ENCODE results near the gene CHAF1A. TPM values are rescaled to one million over a fixed set of nuclear protein-coding genes. Genes with fewer than 3 reads are reported as not detected.

Gene CHAF1A
- total RNA-seq, 4 donors from 2014 or later = 2.4 to 11.9 (median 7.4) TPM

DNA sequence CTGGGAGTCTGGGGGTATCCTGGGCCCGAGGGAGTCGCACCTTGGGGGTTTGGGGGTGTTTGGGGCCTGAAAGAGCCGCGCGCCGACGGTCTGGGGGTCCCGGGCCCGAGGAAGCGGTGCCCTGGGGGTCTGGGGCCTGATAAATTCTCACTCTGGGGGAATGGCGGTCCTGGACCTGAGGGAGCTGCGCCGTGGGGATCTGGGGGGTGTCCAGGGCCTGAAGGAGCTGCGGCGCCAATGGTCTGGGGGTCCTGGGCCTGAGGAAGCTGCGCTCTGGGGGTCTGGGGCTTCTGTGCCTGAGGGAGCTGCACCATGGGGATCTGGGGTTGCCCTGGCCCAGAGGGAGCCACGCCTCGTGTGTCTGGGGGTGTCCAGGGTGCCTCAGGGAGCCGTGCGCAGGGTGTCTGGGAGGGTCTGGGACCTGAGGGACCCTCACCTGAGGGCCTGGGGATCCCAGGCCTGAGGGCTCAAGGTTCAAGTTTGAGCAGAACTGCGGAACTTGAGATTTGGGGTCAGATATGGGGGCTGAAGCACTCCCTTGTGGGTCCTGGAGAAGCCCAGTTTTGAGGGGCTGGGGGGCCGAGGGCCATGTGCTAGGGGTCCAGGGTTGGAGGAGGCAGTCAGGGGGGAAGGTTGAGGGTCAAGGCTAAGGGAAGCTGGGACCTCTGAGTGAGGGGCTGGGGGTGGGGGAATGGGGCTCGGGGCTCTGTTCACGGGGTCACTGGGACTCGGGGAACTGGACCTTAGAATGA is 70.7 kb downstream of the CHAF1A start:
- Histone ChIP-seq H3K4me3 (peak overlapping the region; percentile 68 to 98), H3K27ac (peak overlapping the region in 2 of 4 donors; percentile 80 to 87), H3K9me3 (no peaks in the 10 kb centered on the region), H3K4me1 (peaks cover 3 to 35% (median 20%) of the 10 kb centered on the region in 3 donors), H3K36me3 (peaks cover 0 to 32% of the 10 kb centered on the region in 2 donors), H3K27me3 (no peaks in the 10 kb centered on the region)
- 30 to 42% methylated on average over 2 to 3 of the region's 25 CpGs for WGBS, 2 donors (ENCODE audit: low coverage in 1 of 2)
- TF ChIP-seq, protein P1, sequence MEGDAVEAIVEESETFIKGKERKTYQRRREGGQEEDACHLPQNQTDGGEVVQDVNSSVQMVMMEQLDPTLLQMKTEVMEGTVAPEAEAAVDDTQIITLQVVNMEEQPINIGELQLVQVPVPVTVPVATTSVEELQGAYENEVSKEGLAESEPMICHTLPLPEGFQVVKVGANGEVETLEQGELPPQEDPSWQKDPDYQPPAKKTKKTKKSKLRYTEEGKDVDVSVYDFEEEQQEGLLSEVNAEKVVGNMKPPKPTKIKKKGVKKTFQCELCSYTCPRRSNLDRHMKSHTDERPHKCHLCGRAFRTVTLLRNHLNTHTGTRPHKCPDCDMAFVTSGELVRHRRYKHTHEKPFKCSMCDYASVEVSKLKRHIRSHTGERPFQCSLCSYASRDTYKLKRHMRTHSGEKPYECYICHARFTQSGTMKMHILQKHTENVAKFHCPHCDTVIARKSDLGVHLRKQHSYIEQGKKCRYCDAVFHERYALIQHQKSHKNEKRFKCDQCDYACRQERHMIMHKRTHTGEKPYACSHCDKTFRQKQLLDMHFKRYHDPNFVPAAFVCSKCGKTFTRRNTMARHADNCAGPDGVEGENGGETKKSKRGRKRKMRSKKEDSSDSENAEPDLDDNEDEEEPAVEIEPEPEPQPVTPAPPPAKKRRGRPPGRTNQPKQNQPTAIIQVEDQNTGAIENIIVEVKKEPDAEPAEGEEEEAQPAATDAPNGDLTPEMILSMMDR (IDR thresholded peaks at IDR 0.05) = no peak
- no peak for TF ChIP-seq EP300 (IDR thresholded peaks at IDR 0.05)
- no peak for TF ChIP-seq POLR2A (IDR thresholded peaks at IDR 0.05)
- TF ChIP-seq POLR2AphosphoS5 (IDR thresholded peaks at IDR 0.05) = no peak
- ATAC-seq = no peak

DNA sequence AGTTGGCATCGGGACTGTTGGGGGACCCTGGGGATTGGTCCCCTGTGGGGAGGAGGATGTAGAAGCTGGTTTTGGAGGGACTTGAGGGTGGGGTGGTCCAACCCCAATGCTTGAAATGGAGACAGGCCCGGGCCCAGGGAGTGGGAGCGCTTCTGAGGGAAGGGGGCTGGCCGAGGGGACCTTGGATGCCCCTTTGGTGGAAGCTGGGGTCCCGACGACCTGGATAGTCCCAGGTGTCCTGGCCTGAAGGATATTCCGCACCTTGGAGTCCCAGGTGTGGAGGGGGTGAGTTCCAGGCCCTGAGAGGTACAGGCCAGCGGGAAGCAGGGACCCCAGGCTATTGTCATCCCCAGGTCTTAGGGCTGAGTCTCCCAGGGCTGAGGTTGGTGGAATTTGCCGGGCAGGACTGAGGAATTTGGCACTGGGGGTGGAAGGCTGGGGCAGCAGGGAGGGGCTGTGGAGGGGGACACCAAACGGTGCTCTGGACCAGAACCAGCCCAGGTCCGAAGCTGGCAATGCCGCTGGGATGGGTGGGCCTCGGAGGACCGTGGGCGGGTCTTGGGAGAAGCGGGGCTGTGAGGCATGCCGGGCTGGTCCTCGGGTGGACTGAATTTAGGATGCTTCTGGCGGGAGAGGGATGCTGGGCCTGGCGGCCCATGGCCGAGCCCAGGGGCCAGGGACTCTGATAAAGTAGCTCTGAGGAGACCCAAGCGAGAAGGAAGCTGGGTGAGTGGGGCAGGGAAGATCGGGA is 71.5 kb downstream of the CHAF1A start:
- H3K4me3 ChIP-seq = peak overlapping the region in 1 of 2 donors; percentile 98
- H3K36me3 ChIP-seq = peaks cover 0 to 40% of the 10 kb centered on the region in 2 donors
- H3K9me3 ChIP-seq = no peaks in the 10 kb centered on the region
- peak overlapping the region in 3 of 4 donors; percentile 3 to 80 (median 43) for H3K27ac ChIP-seq
- ATAC-seq = no peak
- peaks cover 3 to 35% (median 20%) of the 10 kb centered on the region in 3 donors for H3K4me1 ChIP-seq
- no peaks in the 10 kb centered on the region for H3K27me3 ChIP-seq
- TF ChIP-seq, protein P1 (IDR thresholded peaks at IDR 0.05) = no peak
- no peak for TF ChIP-seq EP300 (IDR thresholded peaks at IDR 0.05)
- TF ChIP-seq POLR2AphosphoS5 (IDR thresholded peaks at IDR 0.05) = no peak
- TF ChIP-seq POLR2A (IDR thresholded peaks at IDR 0.05) = no peak
- 11 to 13% methylated on average over 10 to 14 of the region's 23 CpGs for WGBS, 2 donors (ENCODE audit: low coverage in 1 of 2)

GRCh38 chr19:4474514-4475022 is 72.1 kb downstream of the CHAF1A start:
- Histone ChIP-seq H3K36me3 (peaks cover 0 to 46% of the 10 kb centered on the region in 2 donors), H3K27me3 (no peaks in the 10 kb centered on the region), H3K4me3 (peak overlapping the region in 1 of 2 donors; percentile 98), H3K27ac (peak overlapping the region in 3 of 4 donors; percentile 3 to 80 (median 43)), H3K4me1 (peaks cover 3 to 35% (median 20%) of the 10 kb centered on the region in 3 donors), H3K9me3 (no peaks in the 10 kb centered on the region)
- no peak for ATAC-seq
- WGBS, 2 donors (ENCODE audit: low coverage in 1 of 2) = 5% methylated on average over 7 of the region's 13 CpGs; no CpG with 5 or more reads in 1 of the 2 donors
- no peak for TF ChIP-seq POLR2AphosphoS5 (IDR thresholded peaks at IDR 0.05)
- TF ChIP-seq, protein P1 (IDR thresholded peaks at IDR 0.05) = no peak
- no peak for TF ChIP-seq POLR2A (IDR thresholded peaks at IDR 0.05)
- TF ChIP-seq EP300 (IDR thresholded peaks at IDR 0.05) = no peak

GRCh38 chr19:4477034-4477801 is 74.8 kb downstream of the CHAF1A start:
- peaks cover 0 to 69% of the 10 kb centered on the region in 2 donors for H3K36me3 ChIP-seq
- H3K9me3 ChIP-seq = no peaks in the 10 kb centered on the region
- H3K4me3 ChIP-seq = no peak overlapping the region
- H3K27me3 ChIP-seq = no peaks in the 10 kb centered on the region
- H3K27ac ChIP-seq = no peak overlapping the region
- ATAC-seq = no peak
- 40 to 64% methylated on average over 2 of the region's 16 CpGs for WGBS, 2 donors (ENCODE audit: low coverage in 1 of 2)
- TF ChIP-seq POLR2A (IDR thresholded peaks at IDR 0.05) (no peak), EP300 (IDR thresholded peaks at IDR 0.05) (no peak), POLR2AphosphoS5 (IDR thresholded peaks at IDR 0.05) (no peak)
- TF ChIP-seq, protein P1 (IDR thresholded peaks at IDR 0.05) = no peak
- H3K4me1 ChIP-seq = peaks cover 3 to 30% (median 20%) of the 10 kb centered on the region in 3 donors

Measured in gastroesophageal sphincter (tissue), 4 donors.